AG10803 (cell line): Measurements from ENCODE around the gene IQSEC2.

Experiments used
- DNase-seq: peaks from one replicate; pipeline ENCODE4 v3.0.0; 2010; ENCODE audit warnings: low read depth
- H3K4me3 ChIP-seq: 2 replicates; pipeline ENCODE4 v1.5.1; 2011; ENCODE audit warnings: mild to moderate bottlenecking, low read length, control low read depth
- TF ChIP-seq, protein P1 (sequence below): conservative IDR thresholded peaks from 2 replicates; pipeline ENCODE4 v1.5.1; 2011; ENCODE audit warnings: mild to moderate bottlenecking, low read length, control low read depth, inconsistent platforms

The IQSEC2 gene

DNA sequence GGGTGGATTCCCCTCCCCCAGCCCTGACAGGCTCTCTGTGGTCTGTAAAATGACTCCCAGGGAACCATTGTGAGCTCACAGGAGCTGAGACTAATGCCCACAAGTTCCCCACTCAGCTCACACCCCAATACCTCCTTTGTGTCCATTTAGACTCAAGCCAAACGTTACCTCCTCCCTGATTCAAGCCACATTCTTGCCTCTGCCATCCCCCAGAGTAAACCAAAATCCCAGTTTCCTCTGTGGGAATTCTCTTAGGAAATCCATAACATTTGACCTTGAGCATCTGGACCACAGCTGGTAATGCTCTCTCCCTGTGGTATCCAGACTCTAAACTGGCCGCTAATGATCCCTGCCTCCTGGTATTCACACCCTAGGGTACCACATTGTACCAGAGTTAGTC lies 30.1 kb downstream of the IQSEC2 start:
- peak; percentile 85 for DNase-seq
- H3K4me3 ChIP-seq: no peak overlapping the region
- TF ChIP-seq, protein P1, sequence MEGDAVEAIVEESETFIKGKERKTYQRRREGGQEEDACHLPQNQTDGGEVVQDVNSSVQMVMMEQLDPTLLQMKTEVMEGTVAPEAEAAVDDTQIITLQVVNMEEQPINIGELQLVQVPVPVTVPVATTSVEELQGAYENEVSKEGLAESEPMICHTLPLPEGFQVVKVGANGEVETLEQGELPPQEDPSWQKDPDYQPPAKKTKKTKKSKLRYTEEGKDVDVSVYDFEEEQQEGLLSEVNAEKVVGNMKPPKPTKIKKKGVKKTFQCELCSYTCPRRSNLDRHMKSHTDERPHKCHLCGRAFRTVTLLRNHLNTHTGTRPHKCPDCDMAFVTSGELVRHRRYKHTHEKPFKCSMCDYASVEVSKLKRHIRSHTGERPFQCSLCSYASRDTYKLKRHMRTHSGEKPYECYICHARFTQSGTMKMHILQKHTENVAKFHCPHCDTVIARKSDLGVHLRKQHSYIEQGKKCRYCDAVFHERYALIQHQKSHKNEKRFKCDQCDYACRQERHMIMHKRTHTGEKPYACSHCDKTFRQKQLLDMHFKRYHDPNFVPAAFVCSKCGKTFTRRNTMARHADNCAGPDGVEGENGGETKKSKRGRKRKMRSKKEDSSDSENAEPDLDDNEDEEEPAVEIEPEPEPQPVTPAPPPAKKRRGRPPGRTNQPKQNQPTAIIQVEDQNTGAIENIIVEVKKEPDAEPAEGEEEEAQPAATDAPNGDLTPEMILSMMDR: no peak

DNA sequence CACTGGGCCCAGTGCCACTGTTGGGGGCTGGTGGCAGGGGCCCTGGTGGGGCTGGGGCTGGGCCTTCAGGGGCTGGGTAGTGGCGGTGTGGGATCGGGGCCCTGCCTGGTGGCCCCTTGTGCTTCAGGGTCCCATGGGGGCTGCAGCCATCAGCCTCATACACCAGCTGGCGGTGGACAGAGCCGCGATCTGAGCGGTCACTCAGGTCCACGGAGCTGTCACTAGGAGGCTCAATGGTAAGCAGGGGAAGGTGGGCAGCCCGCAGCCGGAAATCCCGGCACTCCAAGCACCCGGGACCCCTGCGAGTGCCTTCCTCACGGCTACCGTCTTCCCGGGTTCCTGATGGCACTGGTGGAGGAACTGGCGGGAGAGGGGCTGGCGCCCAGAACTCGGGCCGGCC lies 30.8 kb downstream of the IQSEC2 start:
- TF ChIP-seq, protein P1: no peak
- H3K4me3 ChIP-seq: no peak overlapping the region
- no peak for DNase-seq

DNA sequence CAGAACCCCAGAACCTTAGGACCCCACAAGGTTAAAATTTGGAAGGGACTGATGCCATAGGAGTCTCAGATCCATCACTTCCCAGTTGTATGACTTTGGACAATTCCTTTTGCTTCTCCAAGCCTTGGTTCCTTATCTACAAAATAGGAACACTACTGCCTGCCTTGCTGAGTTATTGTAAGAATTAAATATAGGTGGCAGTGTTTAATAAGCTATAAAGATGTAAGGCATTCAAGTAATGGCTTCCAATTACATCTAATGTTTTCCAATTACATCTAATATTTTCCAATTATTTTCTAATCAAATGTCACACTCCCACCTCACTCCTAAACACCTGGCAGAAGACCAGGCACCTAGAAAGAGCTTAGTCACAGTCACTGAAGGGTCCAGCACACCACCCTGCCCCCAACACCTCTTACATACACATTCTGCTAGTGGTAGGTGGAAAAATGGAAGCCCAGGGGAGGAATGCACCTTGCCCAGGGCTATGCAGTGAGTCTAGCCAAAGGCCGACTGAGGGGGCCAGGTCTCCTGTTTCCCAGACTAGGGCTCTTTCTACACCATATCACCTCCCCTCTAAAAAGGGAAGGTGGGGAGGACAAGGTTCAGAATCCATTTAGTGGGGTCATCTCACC lies 31.9 kb downstream of the IQSEC2 start:
- H3K4me3 ChIP-seq: no peak overlapping the region
- TF ChIP-seq, protein P1: no peak
- no peak for DNase-seq

DNA sequence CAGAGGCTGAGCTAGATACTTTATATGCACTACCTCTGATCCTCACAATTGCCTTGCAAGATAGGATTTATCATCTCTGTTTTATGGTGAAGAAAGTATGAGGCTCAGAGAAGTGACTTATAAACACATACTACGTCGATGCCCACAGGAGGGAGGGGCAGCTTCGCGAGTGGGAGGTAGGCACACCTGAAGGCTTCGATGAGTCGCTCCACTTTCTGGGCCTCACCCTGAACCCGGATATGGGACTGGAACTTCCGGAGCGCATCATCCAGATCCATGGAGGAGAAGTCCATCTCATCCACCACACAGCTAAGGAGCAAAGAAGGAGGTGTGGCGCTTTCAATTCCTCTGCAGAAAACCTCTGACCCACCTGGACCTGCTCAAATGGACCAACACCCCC lies 33.5 kb downstream of the IQSEC2 start:
- TF ChIP-seq, protein P1: no peak
- DNase-seq: no peak

GRCh38 chrX:53246231-53246630 lies 35.2 kb downstream of the IQSEC2 start:
- TF ChIP-seq, protein P1: no peak
- no peak for DNase-seq
- no peak overlapping the region for H3K4me3 ChIP-seq

More for the DNA sequence above, 33.5 kb downstream of the IQSEC2 start:
- no peak overlapping the region for H3K4me3 ChIP-seq

- DNase-seq: no peak
- TF ChIP-seq, protein P1: peak; percentile 39
- H3K4me3 ChIP-seq: no peak overlapping the region
Observed at GRCh38 chrX:53244610-53245009, 36.8 kb downstream of the IQSEC2 start.

DNA sequence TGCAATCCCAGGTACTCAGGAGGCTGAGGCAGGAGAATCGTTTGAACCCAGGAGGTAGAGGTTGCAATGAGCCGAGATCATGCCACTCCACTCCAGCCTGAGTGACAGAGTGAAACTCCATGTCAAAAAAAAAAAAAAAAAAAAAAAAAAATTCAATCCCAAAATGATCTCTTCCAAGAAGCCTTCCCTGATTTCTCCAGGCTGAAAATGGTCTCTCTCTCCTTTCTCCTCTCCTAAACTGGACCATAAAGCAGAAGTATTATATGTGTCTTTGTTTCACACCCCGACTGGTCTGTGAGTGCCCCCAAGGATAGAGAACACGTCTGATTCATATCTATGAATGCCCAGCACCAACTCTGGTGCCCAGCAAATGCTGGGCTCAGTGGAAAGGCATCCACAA lies 39.1 kb downstream of the IQSEC2 start:
- TF ChIP-seq, protein P1: no peak
- H3K4me3 ChIP-seq: no peak overlapping the region
- no peak for DNase-seq
